Tibial nerve (tissue), 3 donors: ENCODE data around the gene ISCA2.

Experiments
- POLR2A ChIP-seq, 2 donors: fragments of 450-650 bp; IDR thresholded peaks; one replicate each; pipeline ENCODE4 v1.6.1; 2017; ENCODE audit warnings: antibody characterized with exemption in 2 of 2, mild to moderate bottlenecking in 2 of 2, moderate library complexity in 2 of 2
- TF ChIP-seq, protein P1 (sequence below), 5 experiments: fragments of 200-600 bp in 3 of 5; fragments of 450-650 bp in 2 of 5; sonication (generic) in 3 of 5; IDR thresholded peaks; one replicate each; pipeline ENCODE4 v1.5.1; 2016 to 2019; ENCODE audit warnings: antibody characterized with exemption in 5 of 5, mild to moderate bottlenecking in 3 of 5, moderate library complexity in 2 of 5

DNA sequence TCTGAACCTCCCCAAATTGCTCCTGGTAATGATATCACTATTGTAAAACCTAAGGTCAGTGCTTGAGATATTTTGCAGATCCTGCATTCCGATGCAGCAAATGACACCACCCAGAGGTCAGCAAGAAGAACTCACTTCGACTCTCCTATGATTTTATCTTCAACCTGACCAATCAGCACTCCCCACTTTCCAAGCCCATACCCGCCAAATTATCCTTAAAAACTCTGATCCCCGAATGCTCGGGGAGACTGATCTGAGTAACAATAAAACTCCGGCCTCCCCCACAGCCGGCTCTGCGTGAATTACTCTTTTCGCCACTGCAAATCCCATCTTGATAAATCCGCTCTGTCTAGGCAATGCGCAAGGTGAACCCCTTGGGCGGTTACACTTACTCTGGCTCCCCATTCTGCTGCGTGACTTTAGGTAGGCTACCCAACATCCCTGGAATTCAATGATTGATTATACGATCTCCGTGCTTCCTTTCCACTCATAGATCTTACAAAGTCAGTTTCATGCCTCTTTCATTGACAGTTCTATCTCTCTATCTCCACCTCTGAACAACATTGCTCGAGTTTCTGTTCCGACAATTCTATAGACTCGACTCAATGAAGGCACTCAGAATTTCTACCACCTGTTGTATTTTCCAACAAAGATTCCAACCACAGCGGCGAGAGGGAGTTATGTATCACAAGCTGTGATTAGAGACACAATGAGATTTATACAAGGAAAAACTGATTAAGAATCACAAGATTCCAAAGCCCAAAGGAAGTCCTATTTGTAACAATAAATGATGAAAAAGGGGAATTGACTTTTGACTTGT lies 1.4 kb upstream of the ISCA2 start:
- TF ChIP-seq, protein P1, sequence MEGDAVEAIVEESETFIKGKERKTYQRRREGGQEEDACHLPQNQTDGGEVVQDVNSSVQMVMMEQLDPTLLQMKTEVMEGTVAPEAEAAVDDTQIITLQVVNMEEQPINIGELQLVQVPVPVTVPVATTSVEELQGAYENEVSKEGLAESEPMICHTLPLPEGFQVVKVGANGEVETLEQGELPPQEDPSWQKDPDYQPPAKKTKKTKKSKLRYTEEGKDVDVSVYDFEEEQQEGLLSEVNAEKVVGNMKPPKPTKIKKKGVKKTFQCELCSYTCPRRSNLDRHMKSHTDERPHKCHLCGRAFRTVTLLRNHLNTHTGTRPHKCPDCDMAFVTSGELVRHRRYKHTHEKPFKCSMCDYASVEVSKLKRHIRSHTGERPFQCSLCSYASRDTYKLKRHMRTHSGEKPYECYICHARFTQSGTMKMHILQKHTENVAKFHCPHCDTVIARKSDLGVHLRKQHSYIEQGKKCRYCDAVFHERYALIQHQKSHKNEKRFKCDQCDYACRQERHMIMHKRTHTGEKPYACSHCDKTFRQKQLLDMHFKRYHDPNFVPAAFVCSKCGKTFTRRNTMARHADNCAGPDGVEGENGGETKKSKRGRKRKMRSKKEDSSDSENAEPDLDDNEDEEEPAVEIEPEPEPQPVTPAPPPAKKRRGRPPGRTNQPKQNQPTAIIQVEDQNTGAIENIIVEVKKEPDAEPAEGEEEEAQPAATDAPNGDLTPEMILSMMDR (IDR thresholded peaks at IDR 0.05) = peak in 2 of 5 experiments; percentile 22 to 28
- no peak for TF ChIP-seq POLR2A (IDR thresholded peaks at IDR 0.05)
